OCI-LY7 (cell line): Measurements from ENCODE around the gene PTPN13.

ENCODE experiments used
- EZH2phosphoT487 ChIP-seq: fragments of 200-600 bp; sonication (generic); IDR thresholded peaks from 2 replicates; pipeline ENCODE4 v1.6.1; 2018; ENCODE audit warnings: low read depth, borderline replicate concordance, mild to moderate bottlenecking, mixed run types, antibody characterized with exemption, low read length, moderate library complexity, mixed read lengths
- TF ChIP-seq, protein P1 (sequence below): fragments of 200-600 bp; sonication (generic); conservative IDR thresholded peaks from 2 replicates; pipeline ENCODE4 v1.5.1; 2014; ENCODE audit warnings: mild to moderate bottlenecking, antibody characterized with exemption, low read length, moderate library complexity, mixed read lengths

DNA sequence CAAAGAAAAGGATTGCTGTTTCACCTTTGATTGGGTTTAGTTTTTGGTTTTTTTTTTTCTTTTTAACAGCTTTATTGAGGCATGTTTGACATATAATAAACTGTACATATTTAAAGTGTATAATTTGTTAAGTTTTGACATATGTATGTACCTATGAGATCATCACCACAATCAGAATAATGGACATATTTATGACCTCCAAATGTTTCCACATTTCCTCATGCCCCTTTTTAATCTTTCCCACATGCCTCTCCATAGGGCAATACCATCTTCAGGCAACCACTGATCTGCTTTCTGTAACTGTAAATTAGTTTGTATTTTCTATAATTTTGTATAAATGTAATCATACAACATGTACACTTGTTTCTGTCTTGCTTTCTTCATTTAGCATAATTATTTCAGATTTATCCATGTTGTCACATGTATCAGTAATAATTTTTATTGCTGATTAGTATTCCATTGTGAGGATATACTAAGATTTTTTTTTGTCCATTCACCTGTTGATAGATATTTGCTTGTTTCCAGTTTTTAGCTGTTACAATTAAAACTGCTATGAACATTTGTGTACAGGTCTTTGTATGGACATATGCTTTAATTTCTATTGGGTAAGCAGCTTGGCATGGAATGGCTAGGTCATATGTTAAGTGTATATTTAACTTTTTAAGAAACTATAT, 33.5 kb downstream of the PTPN13 start:
- TF ChIP-seq, protein P1, sequence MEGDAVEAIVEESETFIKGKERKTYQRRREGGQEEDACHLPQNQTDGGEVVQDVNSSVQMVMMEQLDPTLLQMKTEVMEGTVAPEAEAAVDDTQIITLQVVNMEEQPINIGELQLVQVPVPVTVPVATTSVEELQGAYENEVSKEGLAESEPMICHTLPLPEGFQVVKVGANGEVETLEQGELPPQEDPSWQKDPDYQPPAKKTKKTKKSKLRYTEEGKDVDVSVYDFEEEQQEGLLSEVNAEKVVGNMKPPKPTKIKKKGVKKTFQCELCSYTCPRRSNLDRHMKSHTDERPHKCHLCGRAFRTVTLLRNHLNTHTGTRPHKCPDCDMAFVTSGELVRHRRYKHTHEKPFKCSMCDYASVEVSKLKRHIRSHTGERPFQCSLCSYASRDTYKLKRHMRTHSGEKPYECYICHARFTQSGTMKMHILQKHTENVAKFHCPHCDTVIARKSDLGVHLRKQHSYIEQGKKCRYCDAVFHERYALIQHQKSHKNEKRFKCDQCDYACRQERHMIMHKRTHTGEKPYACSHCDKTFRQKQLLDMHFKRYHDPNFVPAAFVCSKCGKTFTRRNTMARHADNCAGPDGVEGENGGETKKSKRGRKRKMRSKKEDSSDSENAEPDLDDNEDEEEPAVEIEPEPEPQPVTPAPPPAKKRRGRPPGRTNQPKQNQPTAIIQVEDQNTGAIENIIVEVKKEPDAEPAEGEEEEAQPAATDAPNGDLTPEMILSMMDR: no peak
- no peak for TF ChIP-seq EZH2phosphoT487
